GM20431 (cell line): ENCODE results near the gene ASMT.
"Not testable (repeated sequence)": the region's sequence is repeated elsewhere in the genome, so short reads cannot be mapped to it uniquely, and the experiment has no call there.

Experiments used
- in situ Hi-C: fragments of 300-500 bp; cut with MseI, MboI; formaldehyde crosslinking; loops from one replicate; pipeline ENCODE4 v1.15.0; 2020; ENCODE audit warnings: low sequenced_read_pairs; ENCODE audit not compliant: unreplicated experiment

ASMT gene

DNA sequence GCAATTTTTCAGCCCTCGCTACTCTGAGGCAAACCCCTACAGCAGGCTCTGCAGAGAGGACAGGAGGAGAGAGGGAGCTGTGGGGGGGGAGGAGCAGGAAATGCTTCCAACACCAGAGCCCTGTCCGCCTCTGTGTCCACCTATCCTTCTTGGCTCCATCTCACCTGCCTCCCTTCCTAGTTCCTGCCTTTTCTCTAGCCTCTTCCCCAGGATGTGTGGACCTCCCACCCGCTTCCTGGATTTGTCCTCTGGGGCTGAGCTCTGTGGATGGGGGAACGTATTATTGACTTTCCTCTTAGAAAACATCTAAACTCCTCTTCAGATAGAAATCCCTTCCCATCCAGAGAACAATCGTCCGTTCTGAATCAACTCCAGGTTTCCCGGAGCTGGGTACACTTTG is 14.4 kb downstream of the ASMT start:
- in situ Hi-C loops = no loop called here

DNA sequence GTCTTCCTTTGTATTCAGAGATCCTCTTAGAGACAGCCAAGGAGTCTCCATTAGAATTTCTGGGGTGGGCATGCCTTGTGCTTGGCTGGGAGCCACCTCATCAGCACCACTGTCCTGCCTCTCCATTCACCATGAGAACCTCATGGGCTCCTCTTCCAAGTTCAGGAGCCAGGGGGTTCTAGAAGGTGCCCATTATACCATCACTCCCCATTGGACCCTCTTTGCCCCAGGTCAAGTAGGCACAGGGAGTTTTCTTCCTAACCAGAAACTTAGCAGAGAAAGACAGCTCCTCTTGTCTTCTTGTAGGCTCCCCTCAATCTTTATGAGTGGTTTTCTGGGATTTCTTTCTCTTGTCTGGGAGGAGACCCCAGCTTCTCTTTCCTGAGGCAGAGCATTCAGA is 31.1 kb downstream of the ASMT start:
- in situ Hi-C loops = no loop called here

DNA sequence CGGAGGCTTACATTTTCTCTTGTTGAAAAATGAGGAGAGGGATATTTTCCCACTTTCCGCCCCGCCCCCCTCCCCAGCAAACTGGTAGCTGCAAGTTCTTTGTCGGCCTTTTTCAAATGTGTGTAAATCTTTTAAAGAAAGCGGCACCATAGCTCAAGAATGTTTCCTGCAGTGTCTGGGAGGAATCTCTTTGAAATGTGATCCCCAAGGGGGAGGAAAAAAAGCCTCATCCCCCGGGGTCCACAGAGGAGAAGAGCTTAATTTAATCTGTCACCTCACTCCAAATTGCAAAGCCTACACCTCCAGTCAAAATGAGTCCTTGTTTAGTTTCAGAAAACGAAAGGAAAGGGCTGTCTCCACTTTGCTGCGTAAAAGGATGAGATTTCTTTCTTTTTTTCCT is 34.8 kb downstream of the ASMT start:
- in situ Hi-C loops = loop anchor here (10.0 kb wide), 1 partner anchor 965 kb away; no protein-coding TSS in a partner anchor

DNA sequence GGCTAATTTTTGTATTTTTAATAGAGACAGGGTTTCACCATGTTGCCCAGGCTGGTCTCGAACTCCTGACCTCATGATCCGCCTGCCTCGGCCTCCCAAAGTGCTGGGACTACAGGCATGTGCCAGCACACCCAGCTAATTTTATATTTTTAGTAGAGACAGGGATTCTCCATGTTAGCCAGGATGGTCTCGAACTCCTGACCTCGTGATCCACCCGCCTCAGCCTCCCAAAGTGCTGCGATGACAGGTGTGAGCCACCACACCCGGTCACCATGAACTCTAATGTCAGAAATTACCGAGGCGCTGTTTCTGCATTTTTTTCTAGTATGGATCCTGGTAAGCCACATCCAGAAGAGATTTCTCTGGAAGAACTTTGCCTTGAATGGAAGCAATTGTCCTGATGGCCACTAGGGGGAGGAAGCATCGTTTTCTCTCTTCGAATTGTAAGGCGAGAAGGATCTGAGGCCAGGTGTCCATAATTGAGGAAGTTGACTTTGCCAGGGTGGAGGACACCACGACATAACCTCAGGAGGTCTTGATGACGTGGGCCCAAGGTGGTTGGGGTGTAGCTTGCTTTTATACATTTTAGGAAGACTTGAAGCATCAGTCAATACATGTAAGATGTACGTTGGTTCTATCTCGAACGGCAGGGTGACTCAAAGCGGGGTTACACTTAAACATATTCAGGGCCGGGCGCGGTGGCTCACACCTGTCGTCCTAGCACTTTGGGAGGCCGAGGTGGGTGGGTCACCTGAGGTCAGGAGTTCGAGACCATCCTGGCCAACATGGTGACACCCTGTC is 37.4 kb downstream of the ASMT start:
- in situ Hi-C loops = loop anchor here (10.0 kb wide), 1 partner anchor 963 kb away; no protein-coding TSS in a partner anchor

DNA sequence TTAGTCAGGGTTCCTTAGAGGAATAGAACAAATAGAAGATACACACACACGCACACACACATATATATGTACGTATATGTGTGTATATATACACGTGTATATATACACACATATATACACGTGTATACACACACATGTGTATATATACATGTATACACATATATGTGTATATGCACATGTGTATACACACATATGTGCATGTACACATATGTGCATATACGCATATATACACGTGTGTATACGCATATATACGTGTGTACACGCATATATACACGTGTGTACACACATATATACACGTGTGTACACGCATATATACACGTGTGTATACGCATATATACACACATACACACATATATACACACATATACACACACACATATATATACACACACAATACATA is 41.5 kb downstream of the ASMT start:
- in situ Hi-C loops = loop anchor here (10.0 kb wide), 1 partner anchor 958 kb away; no protein-coding TSS in a partner anchor

DNA sequence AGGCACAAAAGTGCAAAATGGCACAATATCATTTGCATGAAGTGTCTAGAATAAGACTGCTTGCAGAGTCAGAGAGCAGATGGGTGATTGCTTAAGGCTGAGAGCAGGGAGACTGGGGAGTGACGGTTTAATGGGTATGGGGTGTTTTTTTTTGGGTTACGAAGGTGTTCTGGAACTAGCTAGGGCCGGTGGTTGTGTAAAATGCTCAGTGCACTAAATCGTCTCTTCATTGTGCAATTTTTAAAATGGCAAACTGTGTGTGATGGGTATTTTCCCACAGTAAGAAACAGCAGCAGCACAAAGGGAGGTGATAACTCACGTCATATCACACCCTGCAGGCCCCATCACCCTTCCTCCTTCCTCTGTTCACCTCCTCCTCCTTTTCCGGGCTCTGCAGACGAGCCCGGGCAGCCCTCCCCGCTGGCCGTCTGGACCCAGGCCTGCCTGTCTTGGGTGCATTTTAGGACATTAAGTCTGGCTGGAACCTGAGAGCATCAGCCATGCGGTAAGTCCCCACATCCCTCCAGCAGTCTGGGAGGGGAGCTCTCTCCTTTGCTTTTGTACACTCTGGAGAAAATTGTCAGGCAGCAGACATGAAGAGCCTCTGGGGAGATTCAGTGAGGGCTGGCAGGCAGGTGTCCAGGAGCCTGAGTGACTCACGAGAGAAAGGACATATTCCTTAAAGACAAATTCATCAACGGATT is 42.7 kb downstream of the ASMT start:
- in situ Hi-C loops = loop anchor here (10.0 kb wide), 1 partner anchor 957 kb away; no protein-coding TSS in a partner anchor

DNA sequence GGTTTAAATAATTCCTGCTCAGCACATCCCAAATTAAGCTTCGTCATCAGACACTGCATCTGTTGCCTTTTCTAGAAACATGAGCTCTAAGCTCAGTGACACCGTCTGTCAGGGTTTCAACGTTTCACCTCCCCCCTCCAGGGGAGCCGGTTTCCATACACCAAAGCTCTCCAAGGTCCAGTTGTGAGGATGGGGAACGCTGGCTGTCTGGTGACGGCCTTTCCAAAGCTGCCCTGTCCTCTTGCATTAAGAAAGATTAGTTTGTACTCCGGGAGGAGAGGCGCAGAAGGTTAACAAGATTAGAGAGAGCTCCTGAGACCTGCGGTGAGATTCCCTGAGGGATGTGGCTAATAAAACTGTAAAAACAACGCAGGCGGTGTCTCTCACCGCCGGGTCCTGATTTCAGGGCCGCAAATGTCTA is 43.2 kb downstream of the ASMT start:
- in situ Hi-C loops = loop anchor here (10.0 kb wide), 1 partner anchor 957 kb away; no protein-coding TSS in a partner anchor

DNA sequence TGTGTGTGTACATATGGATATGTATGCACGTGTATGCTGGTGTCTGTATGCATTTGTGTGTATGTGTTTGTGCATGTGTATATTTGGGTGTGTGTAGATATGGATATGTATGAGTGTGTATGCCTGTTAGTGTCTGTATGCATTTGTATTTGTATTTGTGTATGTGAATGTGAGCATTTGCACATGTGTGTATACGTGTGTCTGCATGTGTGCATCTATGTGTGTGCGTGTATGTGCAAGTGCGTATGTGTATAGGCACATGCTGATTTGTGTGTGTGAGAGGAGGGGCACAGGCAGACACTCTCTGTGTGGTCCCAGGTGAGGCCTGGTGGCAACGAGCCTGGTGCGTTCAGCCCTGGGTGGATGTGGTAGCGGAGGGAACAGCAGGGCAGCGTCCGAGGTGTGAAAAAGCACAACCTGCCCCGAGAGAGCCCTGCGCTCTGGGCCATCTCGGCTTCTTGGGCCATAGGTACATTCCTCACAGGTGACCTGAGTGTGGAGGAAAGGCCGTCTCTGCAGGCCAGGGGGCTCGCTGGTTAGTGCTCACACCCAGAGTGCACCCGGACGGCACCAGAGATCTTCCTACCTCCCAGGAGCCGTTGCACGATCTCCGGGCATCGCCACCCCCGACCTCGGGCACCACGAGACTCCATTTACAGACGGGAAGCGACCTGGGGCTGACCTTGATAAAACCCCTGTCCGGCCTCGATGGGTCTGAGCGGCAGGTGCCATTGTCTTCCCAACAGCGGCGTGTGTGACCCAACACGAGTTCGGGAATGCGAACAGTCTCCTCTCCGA is 45.0 kb downstream of the ASMT start:
- in situ Hi-C loops = loop anchor here (10.0 kb wide), 2 partner anchors 925 to 955 kb away; no protein-coding TSS in a partner anchor

DNA sequence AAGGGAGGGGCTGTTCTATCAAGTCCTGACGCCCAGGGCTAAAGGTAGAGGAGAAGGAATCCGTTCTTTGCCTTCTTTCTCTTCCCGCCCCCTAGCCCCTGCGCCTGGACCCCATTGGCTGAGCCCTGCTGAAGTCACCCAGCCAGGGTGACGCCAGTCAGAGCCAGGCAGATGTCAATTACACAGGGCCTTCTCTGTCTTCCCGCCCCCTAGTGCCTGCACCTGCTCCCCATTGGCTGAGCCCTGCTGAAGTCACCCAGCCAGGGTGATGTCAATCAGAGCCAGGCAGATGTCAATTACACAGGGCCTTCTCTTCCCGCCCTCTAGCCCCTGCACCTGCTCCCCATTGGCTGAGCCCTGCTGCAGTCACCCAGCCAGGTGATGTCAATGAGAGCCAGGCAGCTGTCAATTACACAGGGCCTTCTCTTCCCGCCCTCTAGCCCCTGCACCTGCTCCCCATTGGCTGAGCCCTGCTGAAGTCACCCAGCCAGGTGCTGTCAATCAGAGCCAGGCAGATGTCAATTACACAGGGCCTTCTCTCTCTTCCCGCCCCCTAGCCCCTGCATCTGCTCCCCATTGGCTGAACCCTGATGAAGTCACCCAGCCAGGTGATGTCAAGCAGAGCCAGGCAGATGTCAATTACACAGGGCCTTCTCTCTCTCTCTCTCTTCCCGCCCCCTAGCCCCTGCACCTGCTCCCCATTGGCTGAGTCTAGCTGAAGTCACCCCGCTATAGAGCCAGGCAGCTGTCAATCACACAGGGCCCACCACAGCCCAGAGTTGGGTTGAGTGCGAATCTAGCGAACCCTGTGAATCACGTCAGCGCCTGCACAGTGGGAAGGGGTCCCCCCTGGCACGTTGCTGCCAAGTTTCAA is 46.4 kb downstream of the ASMT start:
- in situ Hi-C loops = loop anchor here (10.0 kb wide), 1 partner anchor 924 kb away; no protein-coding TSS in a partner anchor

DNA sequence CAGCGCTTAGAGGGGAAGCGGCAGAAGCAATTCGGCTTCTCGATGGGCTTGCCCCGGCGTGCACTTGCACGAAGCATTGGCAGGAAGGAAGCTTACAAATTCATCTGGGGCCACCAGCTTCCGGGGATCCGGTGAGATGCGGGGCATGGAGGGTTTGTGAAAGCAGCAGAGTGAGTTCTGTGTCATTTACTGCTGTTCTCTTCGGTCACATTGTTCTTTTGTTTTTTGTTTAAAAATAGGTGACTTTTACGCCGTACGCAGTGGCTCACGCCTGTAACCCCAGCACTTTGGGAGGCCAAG is 47.0 kb downstream of the ASMT start:
- in situ Hi-C loops = loop anchor here (10.0 kb wide), 1 partner anchor 923 kb away; no protein-coding TSS in a partner anchor

DNA sequence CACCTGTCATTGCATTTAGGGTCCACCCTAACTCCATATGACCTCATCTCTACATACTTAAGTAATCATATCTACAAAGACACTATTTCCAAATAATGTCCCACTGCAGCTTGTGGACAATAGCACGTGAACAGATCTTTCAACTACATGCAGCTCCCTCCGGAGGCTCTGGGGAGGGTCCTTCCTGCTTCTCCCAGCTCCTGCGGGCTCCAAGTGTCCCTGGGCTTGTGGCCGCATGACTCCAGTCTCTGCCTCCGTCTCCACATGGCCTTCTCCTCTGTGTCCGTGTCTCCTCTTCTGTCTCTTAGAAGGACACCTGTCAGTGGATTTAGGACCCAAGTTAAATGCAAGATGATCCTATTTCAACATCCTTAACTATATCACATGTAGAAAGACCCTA is 52.7 kb downstream of the ASMT start:
- in situ Hi-C loops = loop anchor here (10.0 kb wide), 1 partner anchor 917 kb away; no protein-coding TSS in a partner anchor

DNA sequence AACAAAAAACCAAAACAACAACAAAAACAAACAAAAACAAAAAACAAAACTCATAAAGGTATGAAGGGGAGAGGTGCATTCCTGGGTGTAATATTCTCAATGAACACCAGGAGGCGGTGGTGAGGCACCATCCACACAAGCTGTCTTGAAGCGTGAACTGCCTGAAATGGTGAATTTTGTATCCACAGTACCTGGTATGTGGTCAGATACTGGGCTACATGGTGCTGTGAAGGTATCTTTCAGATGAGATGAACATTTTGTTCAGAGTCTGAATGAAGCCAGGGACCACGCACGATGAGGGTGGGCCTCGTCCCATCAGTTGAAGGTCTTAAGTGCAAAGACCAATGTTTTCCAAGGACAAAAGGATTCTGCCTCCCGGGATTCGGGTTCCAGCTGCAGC is 58.5 kb downstream of the ASMT start:
- in situ Hi-C loops = no loop called here

DNA sequence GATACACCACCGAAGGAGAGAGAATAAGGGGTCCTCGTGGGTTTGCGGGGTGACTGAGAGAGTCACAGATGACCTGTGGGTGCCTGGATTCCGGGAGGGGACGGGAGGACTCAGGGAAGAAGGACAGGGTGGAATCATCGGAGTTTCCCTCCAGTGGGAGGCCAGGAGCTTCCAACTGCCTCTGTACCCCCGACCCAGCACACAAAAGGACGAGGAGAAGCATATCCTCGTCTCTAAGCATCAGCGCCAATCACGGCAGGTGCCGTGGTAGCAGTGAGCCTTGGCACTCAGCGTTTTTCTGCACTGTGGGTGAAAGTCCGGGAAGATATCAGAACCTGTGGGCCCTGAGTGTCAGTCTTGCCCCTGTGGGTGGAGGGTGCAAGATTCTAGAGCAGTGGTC is 62.0 kb downstream of the ASMT start:
- in situ Hi-C loops = no loop called here

DNA sequence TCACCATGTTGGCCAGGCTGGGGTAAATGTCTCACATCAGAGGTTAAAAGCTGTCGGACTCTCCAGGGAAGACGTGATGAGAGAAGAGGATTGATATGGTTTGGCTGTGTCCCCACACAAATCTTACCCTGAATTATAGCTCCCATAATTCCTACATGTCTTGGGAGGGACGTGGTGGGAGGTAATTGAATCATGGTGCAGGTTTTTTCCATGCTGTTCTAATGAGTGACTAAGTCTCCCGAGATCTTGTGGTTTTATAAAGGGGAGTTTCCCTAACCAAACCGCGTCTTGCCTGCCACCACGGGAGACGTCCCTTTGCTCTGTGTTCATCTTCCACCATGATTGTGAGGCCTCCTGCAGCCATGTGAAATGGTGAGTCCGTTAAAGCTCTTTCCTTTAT is 64.4 kb downstream of the ASMT start:
- in situ Hi-C loops = no loop called here

DNA sequence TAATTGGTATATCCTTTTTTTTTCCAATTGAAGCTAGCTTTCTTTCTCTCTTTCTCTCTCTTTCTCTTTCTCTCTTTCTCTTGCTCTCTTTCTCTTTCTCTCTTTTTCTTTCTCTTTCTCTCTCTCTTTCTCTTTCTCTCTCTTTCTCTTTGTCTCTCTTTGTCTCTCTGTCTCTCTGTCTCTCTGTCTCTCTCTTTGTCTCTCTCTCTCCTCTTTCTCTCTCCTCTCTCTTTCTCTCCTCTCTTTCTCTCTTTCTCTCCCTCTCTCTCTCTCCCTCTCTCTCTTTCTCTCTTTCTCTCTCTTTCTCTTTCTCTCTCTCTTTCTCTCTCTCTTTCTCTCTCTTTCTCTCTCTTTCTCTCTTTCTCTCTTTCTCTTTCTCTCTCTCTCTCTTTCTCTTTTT is 66.6 kb downstream of the ASMT start:
- in situ Hi-C loops = no loop called here

DNA sequence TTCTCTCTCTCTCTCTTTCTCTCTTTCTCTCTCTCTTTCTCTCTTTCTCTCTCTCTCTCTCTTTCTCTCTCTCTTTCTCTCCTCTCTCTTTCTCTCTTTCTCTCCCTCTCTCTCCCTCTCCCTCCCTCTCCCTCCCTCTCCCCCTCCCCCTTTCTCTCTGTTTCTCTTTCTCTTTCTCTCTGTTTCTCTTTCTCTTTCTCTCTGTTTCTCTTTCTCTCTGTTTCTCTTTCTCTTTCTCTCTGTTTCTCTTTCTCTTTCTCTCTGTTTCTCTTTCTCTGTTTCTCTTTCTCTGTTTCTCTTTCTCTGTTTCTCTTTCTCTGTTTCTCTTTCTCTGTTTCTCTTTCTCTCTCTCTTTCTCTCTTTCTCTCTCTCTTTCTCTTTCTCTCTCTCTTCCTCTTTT is 67.0 kb downstream of the ASMT start:
- in situ Hi-C loops = not testable (repeated sequence)

DNA sequence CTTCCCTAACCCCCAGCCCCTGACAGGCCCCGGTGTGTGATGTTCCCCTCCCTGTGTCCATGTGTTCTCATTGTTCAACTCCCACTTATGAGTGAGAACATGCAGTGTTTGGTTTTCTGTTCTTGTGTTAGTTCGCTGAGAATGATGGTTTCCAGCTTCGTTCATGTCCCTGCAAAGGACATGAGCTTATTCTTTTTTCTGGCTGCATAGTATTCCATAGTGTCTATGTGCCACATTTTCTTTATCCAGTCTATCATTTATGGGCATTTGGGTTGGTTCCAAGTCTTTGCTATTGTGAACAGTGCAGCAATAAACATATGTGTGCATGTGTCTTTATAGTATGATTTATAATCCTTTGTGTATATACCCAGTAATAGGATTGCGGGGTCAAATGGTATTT is 67.6 kb downstream of the ASMT start:
- in situ Hi-C loops = not testable (repeated sequence)

DNA sequence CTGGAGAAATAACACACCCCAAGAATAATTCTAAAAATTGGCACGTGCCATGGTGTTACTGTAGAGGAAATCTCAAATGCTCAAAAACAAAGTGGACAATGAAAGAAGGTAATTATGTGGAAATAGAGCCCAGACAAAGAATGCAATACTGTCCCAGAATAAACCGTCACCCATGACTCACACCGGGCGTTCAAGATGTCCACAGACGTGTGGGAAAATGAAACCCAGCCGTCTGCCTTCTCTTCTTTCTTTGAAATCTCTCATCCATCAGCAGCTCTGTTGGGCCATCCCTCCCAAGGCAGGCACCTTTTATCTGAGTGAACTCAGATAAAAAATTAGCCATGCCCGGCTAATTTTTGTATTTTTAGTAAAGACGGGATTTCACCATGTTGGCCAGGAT is 70.0 kb downstream of the ASMT start:
- in situ Hi-C loops = not testable (repeated sequence)

DNA sequence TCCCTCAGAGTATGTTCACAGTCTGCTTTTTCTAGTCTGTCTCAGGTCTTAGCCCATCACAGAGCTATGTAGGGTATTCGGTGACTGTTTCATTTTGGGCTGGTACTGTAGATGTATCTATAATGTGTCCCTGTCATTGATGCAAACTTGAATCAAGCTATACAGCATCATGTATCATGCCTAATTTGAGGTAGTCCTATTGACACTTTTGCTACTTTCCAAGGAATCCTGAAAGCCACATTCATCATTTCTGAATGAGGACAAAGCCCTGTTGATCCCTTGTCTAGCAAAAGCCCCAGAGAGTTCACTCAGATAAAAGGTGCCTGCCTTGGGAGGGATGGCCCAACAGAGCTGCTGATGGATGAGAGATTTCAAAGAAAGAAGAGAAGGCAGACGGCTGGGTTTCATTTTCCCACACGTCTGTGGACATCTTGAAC is 70.6 kb downstream of the ASMT start:
- in situ Hi-C loops = not testable (repeated sequence)
